Right atrium auricular region (tissue), 2 donors: ENCODE results near the gene PUS1. TPM values are rescaled to one million over a fixed set of nuclear protein-coding genes. Genes with fewer than 3 reads are reported as not detected.
"Not testable (repeated sequence)": the region's sequence is repeated elsewhere in the genome, so short reads cannot be mapped to it uniquely, and the experiment has no call there.

ENCODE experiments used
- DNase-seq: peaks from one replicate; pipeline ENCODE4 v3.0.0-alpha.2; 2019; ENCODE audit warnings: low spot score
- H3K27ac ChIP-seq, 2 donors: fragments of 200-600 bp; sonication (generic); 1 replicate in 1 of 2; 2 replicates in 1 of 2; pipeline ENCODE4 v1.5.1; 2016 to 2019
- H3K27me3 ChIP-seq, 2 donors: fragments of 200-600 bp; sonication (generic); one replicate each; pipeline versions ENCODE4 v1.5.1 to v1.6.0; 2017 to 2019
- H3K36me3 ChIP-seq: fragments of 200-600 bp; sonication (generic); one replicate; pipeline ENCODE4 v1.5.1; 2016
- H3K4me1 ChIP-seq, 2 donors: fragments of 200-600 bp; sonication (generic); one replicate each; pipeline versions ENCODE4 v1.5.1 to v1.6.0; 2017 to 2019
- H3K4me3 ChIP-seq, 2 donors: fragments of 200-600 bp; sonication (generic); 1 replicate in 1 of 2; 2 replicates in 1 of 2; pipeline ENCODE4 v1.5.1; 2017 to 2019; ENCODE audit warnings: mild to moderate bottlenecking in 1 of 2, moderate library complexity in 1 of 2
- H3K9me3 ChIP-seq, 2 donors: fragments of 200-600 bp; sonication (generic); one replicate each; pipeline ENCODE4 v1.5.1; 2019
- total RNA-seq, 2 donors: library from RNA; depleted of rRNA; stranded (reverse); fragments of >200 nt; gene quantifications; one replicate each; pipeline ENCODE4 v1.1.0, GENCODE V29; 2016
- TF ChIP-seq, protein P1 (sequence below), 2 donors: fragments of 200-600 bp; sonication (generic); IDR thresholded peaks; one replicate each; pipeline ENCODE4 v1.5.1; 2019; ENCODE audit warnings: antibody characterized with exemption in 2 of 2

The PUS1 gene
- total RNA-seq, 2 donors from 2014 or later: 5.0 to 10.3 TPM

DNA sequence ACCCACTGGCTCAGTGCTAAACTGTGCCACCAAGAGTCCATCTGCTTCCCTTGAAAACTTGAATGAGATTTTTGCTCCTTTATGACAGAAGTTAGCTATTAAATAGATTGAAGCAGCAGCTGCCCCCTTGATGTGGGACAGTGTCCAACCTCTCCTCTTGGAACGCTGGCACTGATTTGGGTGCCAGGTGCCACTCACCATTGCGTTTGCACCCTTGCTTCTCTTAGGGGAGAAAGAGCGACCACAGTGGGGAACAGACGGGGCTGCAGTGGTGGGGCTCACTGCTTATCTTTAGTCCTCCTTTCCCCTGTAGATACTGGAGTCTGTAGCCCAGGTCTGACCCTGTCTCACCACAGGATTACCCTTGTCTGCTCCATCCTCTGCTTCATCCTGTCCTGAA lies 30.0 kb downstream of the PUS1 start:
- Histone ChIP-seq H3K9me3 (no peaks in the 10 kb centered on the region), H3K4me1 (peaks cover 0 to 45% of the 10 kb centered on the region in 2 donors), H3K4me3 (no peak overlapping the region), H3K27ac (no peak overlapping the region), H3K27me3 (no peaks in the 10 kb centered on the region), H3K36me3 (peaks cover 9% of the 10 kb centered on the region)
- TF ChIP-seq, protein P1, sequence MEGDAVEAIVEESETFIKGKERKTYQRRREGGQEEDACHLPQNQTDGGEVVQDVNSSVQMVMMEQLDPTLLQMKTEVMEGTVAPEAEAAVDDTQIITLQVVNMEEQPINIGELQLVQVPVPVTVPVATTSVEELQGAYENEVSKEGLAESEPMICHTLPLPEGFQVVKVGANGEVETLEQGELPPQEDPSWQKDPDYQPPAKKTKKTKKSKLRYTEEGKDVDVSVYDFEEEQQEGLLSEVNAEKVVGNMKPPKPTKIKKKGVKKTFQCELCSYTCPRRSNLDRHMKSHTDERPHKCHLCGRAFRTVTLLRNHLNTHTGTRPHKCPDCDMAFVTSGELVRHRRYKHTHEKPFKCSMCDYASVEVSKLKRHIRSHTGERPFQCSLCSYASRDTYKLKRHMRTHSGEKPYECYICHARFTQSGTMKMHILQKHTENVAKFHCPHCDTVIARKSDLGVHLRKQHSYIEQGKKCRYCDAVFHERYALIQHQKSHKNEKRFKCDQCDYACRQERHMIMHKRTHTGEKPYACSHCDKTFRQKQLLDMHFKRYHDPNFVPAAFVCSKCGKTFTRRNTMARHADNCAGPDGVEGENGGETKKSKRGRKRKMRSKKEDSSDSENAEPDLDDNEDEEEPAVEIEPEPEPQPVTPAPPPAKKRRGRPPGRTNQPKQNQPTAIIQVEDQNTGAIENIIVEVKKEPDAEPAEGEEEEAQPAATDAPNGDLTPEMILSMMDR (IDR thresholded peaks at IDR 0.05): no peak
- DNase-seq: peak; percentile 28

DNA sequence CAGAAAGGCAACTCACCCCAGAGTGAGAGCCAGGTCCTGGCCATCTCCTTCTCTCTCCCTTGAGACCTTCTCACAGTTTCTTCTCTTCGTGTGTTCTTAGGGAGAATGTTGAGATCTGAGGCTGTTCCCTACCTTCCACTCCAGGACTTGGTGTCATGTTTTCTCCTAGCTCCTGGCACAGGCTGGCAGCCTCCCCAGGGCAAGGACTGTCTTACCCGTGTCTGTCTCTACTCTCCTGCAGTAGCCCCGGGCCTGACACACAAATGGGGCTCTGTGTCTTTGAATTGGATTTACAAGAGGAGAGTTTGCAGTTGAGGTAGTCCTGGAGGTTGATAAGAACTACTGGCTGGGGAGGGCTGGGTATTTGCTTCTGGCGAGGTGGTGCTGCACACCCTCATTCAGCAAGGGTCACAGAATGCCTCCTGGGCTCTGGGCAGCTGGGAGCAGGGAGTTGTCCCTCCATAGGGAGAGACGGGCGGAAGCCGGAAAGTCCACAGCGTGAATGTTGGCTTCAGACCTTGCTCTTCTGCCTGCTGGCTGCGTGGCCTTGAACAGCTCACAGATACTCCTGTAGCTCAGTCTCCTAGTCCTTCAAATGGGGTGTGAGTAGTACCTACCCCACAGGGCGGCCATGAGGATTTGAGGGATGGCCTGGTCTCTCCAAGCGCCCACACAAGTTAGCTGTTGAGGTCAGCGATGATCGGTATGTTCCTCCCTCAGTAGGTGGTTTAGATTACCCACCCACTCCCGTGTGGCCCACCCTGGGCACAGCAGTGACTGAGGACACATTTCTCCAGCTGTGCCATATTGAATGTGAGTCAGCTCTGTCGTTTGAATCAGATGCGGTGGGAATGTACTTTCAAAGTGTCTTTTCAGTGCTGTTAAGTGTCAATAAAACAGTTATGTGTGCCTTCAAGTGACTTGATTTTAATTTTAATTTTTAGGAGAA lies 30.8 kb downstream of the PUS1 start:
- DNase-seq: peak; percentile 44

DNA sequence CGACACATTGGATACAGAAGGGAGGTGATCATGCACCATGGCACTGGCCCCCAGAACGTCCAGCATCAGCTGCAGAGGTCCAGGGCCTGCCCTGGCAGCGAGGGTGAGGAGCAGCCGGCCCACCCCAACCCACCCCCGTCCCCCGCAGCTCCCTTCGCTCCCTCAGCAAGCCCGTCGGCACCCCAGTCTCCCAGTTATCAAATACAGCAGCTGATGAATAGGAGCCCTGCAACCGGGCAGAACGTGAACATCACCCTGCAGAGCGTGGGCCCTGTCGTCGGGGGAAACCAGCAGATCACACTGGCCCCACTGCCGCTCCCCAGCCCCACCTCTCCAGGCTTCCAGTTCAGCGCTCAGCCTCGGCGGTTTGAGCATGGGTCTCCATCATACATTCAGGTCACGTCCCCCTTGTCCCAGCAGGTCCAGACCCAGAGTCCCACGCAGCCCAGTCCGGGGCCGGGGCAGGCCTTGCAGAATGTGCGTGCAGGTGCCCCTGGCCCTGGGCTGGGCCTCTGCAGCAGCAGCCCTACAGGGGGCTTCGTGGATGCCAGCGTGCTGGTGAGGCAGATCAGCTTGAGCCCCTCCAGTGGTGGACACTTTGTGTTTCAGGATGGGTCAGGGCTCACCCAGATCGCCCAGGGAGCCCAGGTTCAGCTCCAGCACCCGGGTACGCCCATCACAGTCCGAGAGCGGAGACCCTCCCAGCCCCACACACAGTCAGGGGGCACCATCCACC lies 31.7 kb downstream of the PUS1 start:
- H3K36me3 ChIP-seq, H3K27me3 ChIP-seq, H3K9me3 ChIP-seq, H3K4me3 ChIP-seq, H3K27ac ChIP-seq: not testable (repeated sequence)
- DNase-seq: peak; percentile 5
- H3K4me1 ChIP-seq: peaks cover 0 to 44% of the 10 kb centered on the region in 2 donors

More for the DNA sequence above, 30.8 kb downstream of the PUS1 start:
- H3K27me3 ChIP-seq: no peaks in the 10 kb centered on the region
- H3K9me3 ChIP-seq: no peaks in the 10 kb centered on the region
- H3K27ac ChIP-seq: no peak overlapping the region
- peaks cover 0 to 45% of the 10 kb centered on the region in 2 donors for H3K4me1 ChIP-seq
- no peak overlapping the region for H3K4me3 ChIP-seq
- TF ChIP-seq, protein P1 (IDR thresholded peaks at IDR 0.05): no peak
- H3K36me3 ChIP-seq: peaks cover 9% of the 10 kb centered on the region

DNA sequence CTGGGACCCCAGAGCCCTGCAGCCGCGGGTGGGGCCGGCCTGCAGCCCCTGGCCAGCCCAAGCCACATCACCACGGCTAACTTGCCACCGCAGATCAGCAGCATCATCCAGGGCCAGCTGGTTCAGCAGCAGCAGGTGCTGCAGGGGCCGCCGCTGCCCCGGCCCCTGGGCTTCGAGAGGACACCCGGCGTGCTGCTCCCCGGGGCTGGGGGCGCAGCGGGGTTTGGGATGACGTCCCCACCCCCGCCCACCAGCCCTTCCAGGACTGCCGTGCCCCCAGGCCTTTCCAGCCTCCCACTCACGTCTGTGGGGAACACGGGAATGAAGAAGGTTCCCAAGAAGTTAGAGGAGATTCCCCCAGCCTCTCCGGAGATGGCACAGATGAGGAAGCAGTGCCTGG lies 32.3 kb downstream of the PUS1 start:
- H3K36me3 ChIP-seq, H3K4me3 ChIP-seq, H3K27me3 ChIP-seq, H3K9me3 ChIP-seq, H3K27ac ChIP-seq, DNase-seq: not testable (repeated sequence)
- peaks cover 0 to 39% of the 10 kb centered on the region in 2 donors for H3K4me1 ChIP-seq

DNA sequence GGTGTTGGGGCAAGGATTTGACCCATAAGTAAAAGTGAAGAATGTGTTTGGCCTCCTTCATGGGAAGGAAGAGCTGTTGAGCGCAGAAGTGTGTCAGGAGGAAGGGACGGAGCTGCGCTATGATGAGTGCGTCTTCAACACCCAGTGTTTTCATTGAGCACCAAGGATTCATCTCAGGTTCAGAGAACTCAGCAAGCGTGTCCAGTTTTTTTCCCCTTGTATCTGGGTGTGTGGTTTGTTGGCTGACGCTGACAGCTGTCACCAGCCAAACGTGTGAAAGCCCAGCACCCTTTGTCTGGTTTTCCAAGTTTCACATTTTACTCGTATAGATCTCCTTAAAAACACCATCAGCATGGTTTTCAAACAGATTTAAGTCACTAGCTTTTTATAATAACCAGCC lies 33.0 kb downstream of the PUS1 start:
- TF ChIP-seq, protein P1 (IDR thresholded peaks at IDR 0.05): no peak
- no peaks in the 10 kb centered on the region for H3K9me3 ChIP-seq
- no peaks in the 10 kb centered on the region for H3K27me3 ChIP-seq
- peaks cover 0 to 39% of the 10 kb centered on the region in 2 donors for H3K4me1 ChIP-seq
- no peak for DNase-seq
- H3K36me3 ChIP-seq: peaks cover 9% of the 10 kb centered on the region
- H3K27ac ChIP-seq: no peak overlapping the region
- H3K4me3 ChIP-seq: no peak overlapping the region

DNA sequence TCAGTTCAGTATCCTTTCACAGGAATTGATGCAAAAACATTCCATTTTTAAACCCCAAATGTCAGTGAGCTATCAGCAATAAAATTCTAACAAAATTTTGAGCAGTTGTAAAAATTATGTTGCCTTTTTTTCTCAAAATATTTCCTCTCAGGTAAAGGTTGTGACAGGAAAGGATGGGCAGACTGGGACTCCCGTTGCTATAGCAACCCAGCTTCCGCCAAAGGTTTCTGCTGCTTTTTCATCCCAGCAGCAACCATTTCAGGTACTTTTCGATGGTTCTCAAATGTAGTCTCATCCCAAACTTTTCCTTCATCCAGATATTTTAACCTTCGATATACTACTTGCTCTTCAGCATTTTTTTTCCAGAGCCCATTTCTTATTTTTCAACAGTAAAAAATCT lies 34.3 kb downstream of the PUS1 start:
- Histone ChIP-seq H3K36me3 (peaks cover 9% of the 10 kb centered on the region), H3K9me3 (no peaks in the 10 kb centered on the region), H3K27me3 (no peaks in the 10 kb centered on the region), H3K4me1 (peaks cover 0 to 35% of the 10 kb centered on the region in 2 donors), H3K27ac (no peak overlapping the region), H3K4me3 (no peak overlapping the region)
- TF ChIP-seq, protein P1 (IDR thresholded peaks at IDR 0.05): no peak
- no peak for DNase-seq
